A549 (cell line): Measurements from ENCODE around the gene ANKRD16. TPM values are rescaled to one million over a fixed set of nuclear protein-coding genes. Genes with fewer than 3 reads are reported as not detected.
A peak's percentile ranks its signal among the peaks of the same experiment; 100 is the strongest.

Source experiments
- ATAC-seq, 2 experiments: fragments of 200-7000 bp in 1 of 2; fragments of >200 bp in 1 of 2; cut with Nextera tagmentation in 1 of 2; cut with Tn5 transposase in 1 of 2; 3 replicates each; pipeline versions ENCODE4 v1.8.0 to v1.9.1; 2018 to 2020; ENCODE audit warnings: mild to moderate bottlenecking in 1 of 2, moderate library complexity in 1 of 2
- CTCF ChIA-PET: fragments of 300-600 bp; sonication (Branson Sonifier 250); formaldehyde crosslinking; extraction: SDS; loops from one replicate; lab custom pipeline; 2021; ENCODE audit warnings: antibody characterized with exemption, inconsistent platforms; lab: Yijun Ruan, JAX
- POLR2A ChIA-PET: fragments of 350-600 bp; formaldehyde crosslinking; extraction: SDS; loops from one replicate; lab custom pipeline; 2021; ENCODE audit warnings: antibody characterized with exemption, inconsistent platforms; lab: Yijun Ruan, JAX
- DNase-seq, 2 experiments: peaks; one replicate each; pipeline versions ENCODE4 v3.0.0 to v3.0.0-alpha.2; 2011 to 2016; ENCODE audit warnings: low read depth in 1 of 2, low spot score in 1 of 2
- FAIRE-seq: peaks from 2 replicates; lab custom pipeline; 2011; peaks lifted over from hg19 to GRCh38; lab: Jason Lieb, UNC
- H3K27ac ChIP-seq, 2 experiments: fragments of >200 bp; sonication (Bioruptor Twin); formaldehyde crosslinking; 3 replicates each; pipeline ENCODE4 v1.5.1; 2016 to 2017
- H3K4me1 ChIP-seq: fragments of >200 bp; sonication (Bioruptor Twin); formaldehyde crosslinking; 3 replicates; pipeline ENCODE4 v1.6.1; 2016
- H3K4me2 ChIP-seq: fragments of >200 bp; sonication (Bioruptor Twin); formaldehyde crosslinking; 3 replicates; pipeline ENCODE4 v1.6.1; 2016
- H3K4me3 ChIP-seq: fragments of >200 bp; sonication (Bioruptor Twin); formaldehyde crosslinking; 3 replicates; pipeline ENCODE4 v1.5.1; 2016
- H3K9me3 ChIP-seq: fragments of >200 bp; sonication (Bioruptor Twin); formaldehyde crosslinking; 3 replicates; pipeline ENCODE4 v1.6.1; 2016
- BCL3 ChIP-seq: fragments of >200 bp; sonication (Bioruptor Twin); formaldehyde crosslinking; IDR thresholded peaks from 3 replicates; pipeline ENCODE4 v1.6.1; 2016
- CEBPB ChIP-seq, 2 experiments: fragments of >200 bp in 1 of 2; sonication (Bioruptor Twin) in 1 of 2; formaldehyde crosslinking in 1 of 2; IDR thresholded peaks; 2 replicates each; pipeline ENCODE4 v1.6.1; 2012 to 2016
- CHD2 ChIP-seq: fragments of 150-350 bp; IDR thresholded peaks from 2 replicates; pipeline ENCODE4 v1.6.1; 2014; ENCODE audit warnings: low read length; ENCODE audit not compliant: partially characterized antibody
- FOSB ChIP-seq: fragments of 250-450 bp; sonication (Bioruptor Pico); IDR thresholded peaks from 2 replicates; pipeline ENCODE4 v1.5.0; 2020; ENCODE audit warnings: mild to moderate bottlenecking, moderate library complexity
- FOSL2 ChIP-seq, 2 experiments: fragments of 450-650 bp in 1 of 2; fragments of >200 bp in 1 of 2; sonication (Bioruptor Twin) in 1 of 2; formaldehyde crosslinking; IDR thresholded peaks; 2 replicates each; pipeline versions ENCODE4 v1.5.0 to v1.6.1; 2016 to 2020; ENCODE audit warnings: mild to moderate bottlenecking in 1 of 2, moderate library complexity in 1 of 2
- GATA3 ChIP-seq: IDR thresholded peaks from 2 replicates; pipeline ENCODE4 v1.6.1; 2012; ENCODE audit warnings: borderline replicate concordance
- HDAC2 ChIP-seq: fragments of 200-600 bp; sonication (generic); IDR thresholded peaks from 2 replicates; pipeline ENCODE4 v1.6.1; 2016
- HEYL ChIP-seq: fragments of 250-450 bp; sonication (Bioruptor Pico); IDR thresholded peaks from 2 replicates; pipeline ENCODE4 v1.8.0; 2021; ENCODE audit warnings: mild to moderate bottlenecking, moderate library complexity
- KDM5A ChIP-seq: fragments of 200-600 bp; sonication (generic); IDR thresholded peaks from 2 replicates; pipeline ENCODE4 v1.6.1; 2016; ENCODE audit warnings: antibody characterized with exemption, mild to moderate bottlenecking
- MAFK ChIP-seq: fragments of 450-650 bp; IDR thresholded peaks from 2 replicates; pipeline ENCODE4 v1.6.1; 2014; ENCODE audit not compliant: partially characterized antibody
- POLR2A ChIP-seq: IDR thresholded peaks from 2 replicates; pipeline ENCODE4 v1.6.1; 2012; ENCODE audit warnings: mild to moderate bottlenecking, low read length
- RAD21 ChIP-seq, 2 experiments: fragments of >200 bp in 1 of 2; sonication (Bioruptor Twin) in 1 of 2; formaldehyde crosslinking in 1 of 2; IDR thresholded peaks in 1 of 2; conservative IDR thresholded peaks in 1 of 2; 2 replicates in 1 of 2; 3 replicates in 1 of 2; pipeline ENCODE4 v1.6.1; 2012 to 2018; ENCODE audit warnings: inconsistent platforms in 1 of 2
- RARB ChIP-seq: fragments of 250-450 bp; sonication (Bioruptor Pico); IDR thresholded peaks from 2 replicates; pipeline ENCODE4 v1.8.0; 2021; ENCODE audit warnings: mild to moderate bottlenecking, moderate library complexity
- ZNF302 ChIP-seq: fragments of 250-450 bp; sonication (Bioruptor Pico); IDR thresholded peaks from 2 replicates; pipeline ENCODE4 v1.9.0; 2021; ENCODE audit warnings: inconsistent platforms, mild to moderate bottlenecking, moderate library complexity
- ZSCAN20 ChIP-seq: fragments of 250-450 bp; sonication (Bioruptor Pico); IDR thresholded peaks from 2 replicates; pipeline ENCODE4 v1.8.0; 2022; ENCODE audit warnings: mild to moderate bottlenecking, moderate library complexity
- WGBS: methylation state at CpG from one replicate; pipeline ENCODE4 v1.1.6; 2017; ENCODE audit errors: missing lambda C conversion rate; 5-methylcytosine and 5-hydroxymethylcytosine counted together
- polyA plus RNA-seq, 4 experiments: library from polyadenylated mRNA; depleted of rRNA in 3 of 4; stranded (reverse); fragments of >200 nt; fragmentation: RNase III in 1 of 4; extraction: RNeasy Plus Mini Kit Qiagen cat#74134 plus additional on column Dnase treatment in 1 of 4; gene quantifications; 2 replicates in 3 of 4; 3 replicates in 1 of 4; pipeline ENCODE4 v1.2.3, GENCODE V29; 2011 to 2017
- TF ChIP-seq, protein P1 (sequence below): fragments of 150-350 bp; IDR thresholded peaks from 2 replicates; pipeline ENCODE4 v1.6.1; 2014; ENCODE audit warnings: low read depth, mild to moderate bottlenecking, low read length
- TF ChIP-seq, protein P2 (sequence below): fragments of >200 bp; sonication (Bioruptor Twin); formaldehyde crosslinking; IDR thresholded peaks from 2 replicates; pipeline ENCODE4 v1.6.1; 2016
- TF ChIP-seq, protein P3 (sequence below): IDR thresholded peaks from 2 replicates; pipeline ENCODE4 v1.6.1; 2012
- TF ChIP-seq, protein P4 (sequence below): fragments of >200 bp; sonication (Bioruptor Twin); formaldehyde crosslinking; IDR thresholded peaks from 3 replicates; pipeline ENCODE4 v1.5.1; 2016

ANKRD16 gene
- polyA plus RNA-seq, 2 of the 4 experiments (the other 2 are of a cell fraction): 7.3 to 8.9 TPM

DNA sequence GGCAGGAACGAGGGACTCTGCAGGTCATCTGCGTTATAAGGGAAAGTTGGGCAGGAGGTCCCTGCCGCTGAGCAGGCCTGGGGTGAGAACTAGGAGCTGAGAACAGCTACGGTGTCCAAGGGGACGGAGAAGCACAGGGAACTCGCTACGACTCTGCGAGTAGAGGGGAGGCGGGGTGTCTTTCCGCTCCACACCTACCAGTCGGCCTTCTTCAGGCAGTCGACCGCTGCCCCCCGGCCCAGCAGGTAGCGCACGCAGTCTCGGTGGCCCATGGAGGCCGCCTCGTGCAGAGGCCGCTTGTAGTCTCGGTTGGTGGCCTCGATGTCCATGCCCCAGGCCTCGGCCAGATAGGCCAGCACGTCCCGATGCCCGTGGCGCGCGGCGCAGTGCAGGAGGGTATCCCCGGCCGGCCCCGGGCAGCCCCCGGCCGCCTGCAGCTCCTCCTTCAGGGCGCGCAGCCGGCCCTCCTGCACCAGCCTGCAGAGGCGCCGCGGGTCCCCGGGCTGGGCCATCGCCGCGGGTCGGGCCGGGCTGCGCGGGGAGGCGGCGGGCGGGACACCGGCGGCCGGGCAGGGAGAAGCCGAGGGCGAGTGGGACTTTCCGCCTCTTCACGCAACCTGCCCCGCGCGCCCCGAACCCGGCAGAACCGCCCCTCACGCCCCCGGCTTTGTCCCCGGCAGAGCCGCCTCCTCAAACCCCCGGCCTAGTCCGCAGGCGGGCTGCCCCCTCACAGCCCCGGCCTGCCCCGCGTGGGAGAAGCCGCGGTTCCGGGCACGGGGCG lies 660 bp downstream of the ANKRD16 start:
- H3K27ac ChIP-seq: peak overlapping the region; percentile 88 to 95
- peak overlapping the region; percentile 81 for H3K4me2 ChIP-seq
- H3K4me3 ChIP-seq: peak overlapping the region; percentile 77
- no peaks in the 10 kb centered on the region for H3K9me3 ChIP-seq
- H3K4me1 ChIP-seq: peaks cover 23% of the 10 kb centered on the region
- DNase-seq: peak in 1 of 2 experiments; percentile 32
- TF ChIP-seq POLR2A (peak; percentile 30), FOSL2 (IDR thresholded peaks at IDR 0.05) (no peak), FOSL2 (CRISPR knock-in tag; IDR thresholded peaks at IDR 0.05) (no peak), RAD21 (conservative IDR thresholded peaks at IDR 0.05 in 1 of 2, IDR thresholded peaks at IDR 0.05 in 1 of 2) (no peak), RARB (CRISPR knock-in tag) (no peak)
- TF ChIP-seq, protein P1, sequence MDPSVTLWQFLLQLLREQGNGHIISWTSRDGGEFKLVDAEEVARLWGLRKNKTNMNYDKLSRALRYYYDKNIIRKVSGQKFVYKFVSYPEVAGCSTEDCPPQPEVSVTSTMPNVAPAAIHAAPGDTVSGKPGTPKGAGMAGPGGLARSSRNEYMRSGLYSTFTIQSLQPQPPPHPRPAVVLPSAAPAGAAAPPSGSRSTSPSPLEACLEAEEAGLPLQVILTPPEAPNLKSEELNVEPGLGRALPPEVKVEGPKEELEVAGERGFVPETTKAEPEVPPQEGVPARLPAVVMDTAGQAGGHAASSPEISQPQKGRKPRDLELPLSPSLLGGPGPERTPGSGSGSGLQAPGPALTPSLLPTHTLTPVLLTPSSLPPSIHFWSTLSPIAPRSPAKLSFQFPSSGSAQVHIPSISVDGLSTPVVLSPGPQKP: no peak
- TF ChIP-seq, all 56 proteins: peak for 1
- ATAC-seq (peak; percentile 63 to 73), FAIRE-seq (no peak)
- ChIA-PET POLR2A (interaction anchor here (0.8 to 1.2 kb wide), 7 partner anchors 12 to 340 kb away, joined by 3 to 15 read pairs (median 3); partner anchors contain the start of gene GDI2), CTCF (interaction anchor here (1.0 to 2.3 kb wide), 5 partner anchors 11 to 266 kb away, joined by 3 to 16 read pairs (median 4); no protein-coding TSS in a partner anchor)
- WGBS: 2% methylated on average over 35 of the region's 80 CpGs

DNA sequence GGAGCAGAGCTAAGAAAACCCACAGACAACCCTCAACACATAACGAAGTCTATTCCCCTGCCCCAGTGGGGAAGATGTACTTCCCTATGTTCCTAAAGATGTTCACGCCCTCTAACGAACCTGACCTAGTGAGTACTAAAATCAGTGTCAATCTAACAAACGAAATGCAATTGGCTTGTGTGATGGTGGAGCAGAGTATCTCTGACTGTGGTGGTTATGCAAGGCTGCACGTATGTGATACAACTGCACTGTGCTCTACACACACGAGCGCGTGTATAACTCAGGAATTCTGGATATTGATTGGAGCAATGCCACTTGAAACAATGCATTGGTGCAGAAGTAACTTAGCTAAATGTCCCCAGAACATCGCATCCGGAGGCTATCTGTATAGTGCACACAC lies 1.3 kb downstream of the ANKRD16 start:
- no peak for TF ChIP-seq ZSCAN20
- TF ChIP-seq HDAC2: no peak
- TF ChIP-seq BCL3: no peak
- TF ChIP-seq, protein P2, sequence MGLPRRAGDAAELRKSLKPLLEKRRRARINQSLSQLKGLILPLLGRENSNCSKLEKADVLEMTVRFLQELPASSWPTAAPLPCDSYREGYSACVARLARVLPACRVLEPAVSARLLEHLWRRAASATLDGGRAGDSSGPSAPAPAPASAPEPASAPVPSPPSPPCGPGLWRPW: no peak
- TF ChIP-seq GATA3: no peak
- TF ChIP-seq, protein P1: no peak
- no peak for TF ChIP-seq FOSB (CRISPR knock-in tag)
- TF ChIP-seq CHD2: no peak
- no peak for TF ChIP-seq KDM5A
- TF ChIP-seq, protein P3, sequence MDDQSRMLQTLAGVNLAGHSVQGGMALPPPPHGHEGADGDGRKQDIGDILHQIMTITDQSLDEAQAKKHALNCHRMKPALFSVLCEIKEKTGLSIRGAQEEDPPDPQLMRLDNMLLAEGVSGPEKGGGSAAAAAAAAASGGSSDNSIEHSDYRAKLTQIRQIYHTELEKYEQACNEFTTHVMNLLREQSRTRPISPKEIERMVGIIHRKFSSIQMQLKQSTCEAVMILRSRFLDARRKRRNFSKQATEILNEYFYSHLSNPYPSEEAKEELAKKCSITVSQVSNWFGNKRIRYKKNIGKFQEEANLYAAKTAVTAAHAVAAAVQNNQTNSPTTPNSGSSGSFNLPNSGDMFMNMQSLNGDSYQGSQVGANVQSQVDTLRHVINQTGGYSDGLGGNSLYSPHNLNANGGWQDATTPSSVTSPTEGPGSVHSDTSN: no peak
- no peak for TF ChIP-seq CEBPB (IDR thresholded peaks at IDR 0.05)
- no peak for TF ChIP-seq MAFK
- TF ChIP-seq ZNF302 (CRISPR knock-in tag): no peak
- TF ChIP-seq RAD21 (conservative IDR thresholded peaks at IDR 0.05 in 1 of 2, IDR thresholded peaks at IDR 0.05 in 1 of 2): no peak
- TF ChIP-seq, protein P4, sequence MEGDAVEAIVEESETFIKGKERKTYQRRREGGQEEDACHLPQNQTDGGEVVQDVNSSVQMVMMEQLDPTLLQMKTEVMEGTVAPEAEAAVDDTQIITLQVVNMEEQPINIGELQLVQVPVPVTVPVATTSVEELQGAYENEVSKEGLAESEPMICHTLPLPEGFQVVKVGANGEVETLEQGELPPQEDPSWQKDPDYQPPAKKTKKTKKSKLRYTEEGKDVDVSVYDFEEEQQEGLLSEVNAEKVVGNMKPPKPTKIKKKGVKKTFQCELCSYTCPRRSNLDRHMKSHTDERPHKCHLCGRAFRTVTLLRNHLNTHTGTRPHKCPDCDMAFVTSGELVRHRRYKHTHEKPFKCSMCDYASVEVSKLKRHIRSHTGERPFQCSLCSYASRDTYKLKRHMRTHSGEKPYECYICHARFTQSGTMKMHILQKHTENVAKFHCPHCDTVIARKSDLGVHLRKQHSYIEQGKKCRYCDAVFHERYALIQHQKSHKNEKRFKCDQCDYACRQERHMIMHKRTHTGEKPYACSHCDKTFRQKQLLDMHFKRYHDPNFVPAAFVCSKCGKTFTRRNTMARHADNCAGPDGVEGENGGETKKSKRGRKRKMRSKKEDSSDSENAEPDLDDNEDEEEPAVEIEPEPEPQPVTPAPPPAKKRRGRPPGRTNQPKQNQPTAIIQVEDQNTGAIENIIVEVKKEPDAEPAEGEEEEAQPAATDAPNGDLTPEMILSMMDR: no peak
- TF ChIP-seq HEYL (CRISPR knock-in tag): no peak
- DNase-seq (no peak), FAIRE-seq (no peak), ATAC-seq (no peak)
- peak overlapping the region; percentile 88 to 95; a peak in 4 of 6 replicates for H3K27ac ChIP-seq
- peaks cover 23% of the 10 kb centered on the region for H3K4me1 ChIP-seq
- POLR2A ChIA-PET: no interaction called here
- H3K4me3 ChIP-seq: peak overlapping the region; percentile 77
- peak overlapping the region; percentile 81 for H3K4me2 ChIP-seq
- CTCF ChIA-PET: interaction anchor here (0.6 to 2.3 kb wide), 7 partner anchors 11 to 1074 kb away, joined by 3 to 16 read pairs (median 4); no protein-coding TSS in a partner anchor
- H3K9me3 ChIP-seq: no peaks in the 10 kb centered on the region
- WGBS: 66% methylated on average over 10 of the region's 10 CpGs
